Measurements from ENCODE around the gene VPREB3. TPM values are rescaled to one million over a fixed set of nuclear protein-coding genes. Genes with fewer than 3 reads are reported as not detected.

VPREB3 gene
- total RNA-seq (not detected in 2 replicates), polyA plus RNA-seq (not detected in 2 replicates), polyA minus RNA-seq (ENCODE audit: low replicate concordance) (1.2 TPM in 1 of 2 replicates, not detected in the other)
- not detected in 2 replicates for polyA plus RNA-seq (2012)

- no peak within 1 kb of the TSS for H3K4me2 ChIP-seq (ENCODE audit: extremely low read depth, insufficient read depth, low read length)
- no peak for TF ChIP-seq EZH2 (IDR thresholded peaks at IDR 0.05; ENCODE audit: low read length, missing control alignments)
- TF ChIP-seq CTCF (conservative IDR thresholded peaks at IDR 0.05 in 1 of 2, IDR thresholded peaks at IDR 0.05 in 1 of 2; ENCODE audit: low read depth in 1 of 2, low read length in 2 of 2), result no peak
- H3K27ac ChIP-seq (ENCODE audit: insufficient read depth, low read length), result no peak within 1 kb of the TSS
- DNase-seq (ENCODE audit: low read depth in 2 of 2), result no peak
- H3K27me3 ChIP-seq (ENCODE audit: control insufficient read depth, insufficient read depth, low read length), result no peaks in the 10 kb centered on the region
- H3K9ac ChIP-seq (ENCODE audit: insufficient read depth, low read length), result no peak within 1 kb of the TSS
- no peak within 1 kb of the TSS for H3K4me3 ChIP-seq (replicated peaks in 1 of 4; ENCODE audit: control extremely low read depth in 1 of 4, insufficient read depth in 1 of 4, low read depth in 3 of 4, low read length in 4 of 4)
- H4K20me1 ChIP-seq (ENCODE audit: control insufficient read depth, extremely low read depth, insufficient read depth, low read length), result no peaks in the 10 kb centered on the region
- no peaks in the 10 kb centered on the region for H3K79me2 ChIP-seq (ENCODE audit: control insufficient read depth, insufficient read depth, low read length)
- no peaks in the 10 kb centered on the region for H3K9me3 ChIP-seq (ENCODE audit: control insufficient read depth, insufficient read depth, low read depth, low read length)
- H2AFZ ChIP-seq (ENCODE audit: low read length), result no peak within 1 kb of the TSS
- H3K36me3 ChIP-seq (ENCODE audit: control insufficient read depth, insufficient read depth, low read length), result no peaks in the 10 kb centered on the region
- H3K4me1 ChIP-seq (ENCODE audit: control insufficient read depth, extremely low read depth, insufficient read depth, low read length), result no peaks in the 10 kb centered on the region
Measured at GRCh38 chr22:23754220-23754919, at the start of gene VPREB3. Gene VPREB3, minus strand, starts transcription at chr22:23754425. Its CDS starts 62 bp downstream, at chr22:23754363.

- Histone ChIP-seq H3K36me3 (ENCODE audit: control insufficient read depth, insufficient read depth, low read length) (peaks cover 31% of the 10 kb centered on the region), H3K4me3 (replicated peaks in 1 of 4; ENCODE audit: control extremely low read depth in 1 of 4, insufficient read depth in 1 of 4, low read depth in 3 of 4, low read length in 4 of 4) (no peak overlapping the region), H2AFZ (ENCODE audit: low read length) (no peak overlapping the region), H3K4me1 (ENCODE audit: control insufficient read depth, extremely low read depth, insufficient read depth, low read length) (no peaks in the 10 kb centered on the region), H3K27ac (ENCODE audit: insufficient read depth, low read length) (no peak overlapping the region), H3K4me2 (ENCODE audit: extremely low read depth, insufficient read depth, low read length) (no peak overlapping the region), H4K20me1 (ENCODE audit: control insufficient read depth, extremely low read depth, insufficient read depth, low read length) (no peaks in the 10 kb centered on the region), H3K9me3 (ENCODE audit: control insufficient read depth, insufficient read depth, low read depth, low read length) (no peaks in the 10 kb centered on the region), H3K79me2 (ENCODE audit: control insufficient read depth, insufficient read depth, low read length) (no peaks in the 10 kb centered on the region), H3K27me3 (ENCODE audit: control insufficient read depth, insufficient read depth, low read length) (no peaks in the 10 kb centered on the region), H3K9ac (ENCODE audit: insufficient read depth, low read length) (no peak overlapping the region)
- no peak for DNase-seq (ENCODE audit: low read depth in 2 of 2)
- TF ChIP-seq CTCF (conservative IDR thresholded peaks at IDR 0.05 in 1 of 2, IDR thresholded peaks at IDR 0.05 in 1 of 2; ENCODE audit: low read depth in 1 of 2, low read length in 2 of 2), result no peak
- no peak for TF ChIP-seq EZH2 (IDR thresholded peaks at IDR 0.05; ENCODE audit: low read length, missing control alignments)
Measured at GRCh38 chr22:23803001-23803819, 49.0 kb upstream of the VPREB3 start.

- H4K20me1 ChIP-seq (ENCODE audit: control insufficient read depth, extremely low read depth, insufficient read depth, low read length), result no peaks in the 10 kb centered on the region
- no peak overlapping the region for H3K9ac ChIP-seq (ENCODE audit: insufficient read depth, low read length)
- peaks cover 31% of the 10 kb centered on the region for H3K36me3 ChIP-seq (ENCODE audit: control insufficient read depth, insufficient read depth, low read length)
- H3K4me1 ChIP-seq (ENCODE audit: control insufficient read depth, extremely low read depth, insufficient read depth, low read length), result no peaks in the 10 kb centered on the region
- H3K27ac ChIP-seq (ENCODE audit: insufficient read depth, low read length), result no peak overlapping the region
- no peak overlapping the region for H2AFZ ChIP-seq (ENCODE audit: low read length)
- no peak overlapping the region for H3K4me2 ChIP-seq (ENCODE audit: extremely low read depth, insufficient read depth, low read length)
- TF ChIP-seq EZH2 (IDR thresholded peaks at IDR 0.05; ENCODE audit: low read length, missing control alignments) (no peak), CTCF (conservative IDR thresholded peaks at IDR 0.05 in 1 of 2, IDR thresholded peaks at IDR 0.05 in 1 of 2; ENCODE audit: low read depth in 1 of 2, low read length in 2 of 2) (no peak)
- H3K79me2 ChIP-seq (ENCODE audit: control insufficient read depth, insufficient read depth, low read length), result no peaks in the 10 kb centered on the region
- H3K27me3 ChIP-seq (ENCODE audit: control insufficient read depth, insufficient read depth, low read length), result no peaks in the 10 kb centered on the region
- DNase-seq (ENCODE audit: low read depth in 2 of 2), result no peak
- no peaks in the 10 kb centered on the region for H3K9me3 ChIP-seq (ENCODE audit: control insufficient read depth, insufficient read depth, low read depth, low read length)
- H3K4me3 ChIP-seq (replicated peaks in 1 of 4; ENCODE audit: control extremely low read depth in 1 of 4, insufficient read depth in 1 of 4, low read depth in 3 of 4, low read length in 4 of 4), result no peak overlapping the region
Measured at GRCh38 chr22:23801886-23802377, 47.7 kb upstream of the VPREB3 start.
